GM12878 (cell line): ENCODE data around the gene MTA3. TPM values are rescaled to one million over a fixed set of nuclear protein-coding genes. Genes with fewer than 3 reads are reported as not detected.

Experiments
- ATAC-seq: fragments of 200-7000 bp; cut with Tn5 transposase; 3 replicates; pipeline ENCODE4 v1.9.1; 2020; ENCODE audit warnings: mild to moderate bottlenecking, moderate library complexity
- BruUV-seq: library from RNA; stranded (reverse); fragments of 400-500 nt; replicated peaks from 2 replicates; lab custom pipeline; 2021; lab: Mats Ljungman, UMichigan
- CTCF ChIA-PET: fragments of 300-600 bp; sonication (Branson Sonifier 250); formaldehyde crosslinking; extraction: SDS; loops from one replicate; lab custom pipeline; 2021; ENCODE audit warnings: inconsistent platforms; lab: Yijun Ruan, JAX
- POLR2A ChIA-PET: fragments of 350-600 bp; formaldehyde crosslinking; extraction: SDS; loops from one replicate; lab custom pipeline; 2021; ENCODE audit warnings: inconsistent platforms; lab: Charles Lee
- RAD21 ChIA-PET: fragments of 300-600 bp; sonication (Branson Sonifier 250); formaldehyde crosslinking; loops from one replicate; lab custom pipeline; 2023; ENCODE audit warnings: antibody characterized with exemption; ENCODE audit not compliant: unreplicated experiment; lab: Charles Lee
- SMC1A ChIA-PET: fragments of 300-600 bp; sonication (Branson Sonifier 250); formaldehyde crosslinking; loops from one replicate; lab custom pipeline; 2023; ENCODE audit not compliant: unreplicated experiment, uncharacterized antibody; lab: Charles Lee
- DNase-seq: peaks from one replicate; pipeline ENCODE4 v3.0.0-alpha.2; 2011; ENCODE audit warnings: low read depth, low spot score
- FAIRE-seq: peaks from 3 replicates; lab custom pipeline; 2011; peaks lifted over from hg19 to GRCh38; lab: Jason Lieb, UNC
- H2AFZ ChIP-seq: 2 replicates; pipeline ENCODE4 v1.6.0; 2011; ENCODE audit warnings: low read depth, low read length, control low read depth; ENCODE audit not compliant: control insufficient read depth
- H3K27ac ChIP-seq: 2 replicates; pipeline ENCODE4 v1.5.1; 2011; ENCODE audit warnings: control low read depth; ENCODE audit not compliant: control insufficient read depth, insufficient read depth
- H3K27me3 ChIP-seq, 2 experiments: replicated peaks in 1 of 2; 2 replicates each; pipeline versions ENCODE4 v1.6.0 to v1.6.1; 2011; ENCODE audit warnings: low read length in 1 of 2; ENCODE audit not compliant: control insufficient read depth in 2 of 2, insufficient read depth in 2 of 2
- H3K36me3 ChIP-seq, 2 experiments: 2 replicates each; pipeline ENCODE4 v1.5.1; 2011; ENCODE audit warnings: low read length in 1 of 2; ENCODE audit not compliant: control insufficient read depth in 2 of 2, insufficient read depth in 2 of 2
- H3K4me1 ChIP-seq: 2 replicates; pipeline ENCODE4 v1.6.1; 2011; ENCODE audit warnings: mild to moderate bottlenecking, low read length, moderate library complexity, mixed read lengths; ENCODE audit not compliant: control insufficient read depth, insufficient read depth
- H3K4me2 ChIP-seq: 2 replicates; pipeline ENCODE4 v1.6.0; 2011; ENCODE audit warnings: control low read depth; ENCODE audit not compliant: control insufficient read depth, insufficient read depth
- H3K4me3 ChIP-seq: fragments of 200-600 bp; sonication (generic); 2 replicates; pipeline ENCODE4 v1.5.1; 2016
- H3K79me2 ChIP-seq: 2 replicates; pipeline ENCODE4 v1.6.0; 2011; ENCODE audit warnings: low read length; ENCODE audit not compliant: control insufficient read depth, insufficient read depth
- H3K9ac ChIP-seq: 2 replicates; pipeline ENCODE4 v1.8.0; 2011; ENCODE audit warnings: low read length, control low read depth, mixed read lengths; ENCODE audit not compliant: control insufficient read depth, insufficient read depth
- H3K9me3 ChIP-seq: replicated peaks from 3 replicates; pipeline ENCODE4 v1.5.1; 2011; ENCODE audit warnings: mild to moderate bottlenecking, low read length; ENCODE audit not compliant: control insufficient read depth, insufficient read depth
- H4K20me1 ChIP-seq: 2 replicates; pipeline ENCODE4 v1.6.0; 2011; ENCODE audit not compliant: control insufficient read depth, insufficient read depth
- CBX5 ChIP-seq: sonication (generic); IDR thresholded peaks from 2 replicates; pipeline ENCODE4 v1.6.1; 2016; ENCODE audit warnings: low read depth, moderate library complexity, mild to moderate bottlenecking, inconsistent platforms
- CHD1 ChIP-seq: IDR thresholded peaks from 2 replicates; pipeline ENCODE4 v1.6.1; 2012; ENCODE audit warnings: low read depth, low read length, improper control_type of control experiment
- CREM ChIP-seq: IDR thresholded peaks from 2 replicates; pipeline ENCODE4 v1.6.1; 2014; ENCODE audit warnings: antibody characterized with exemption, low read depth
- EGR1 ChIP-seq, 2 experiments: IDR thresholded peaks; 1 replicate in 1 of 2; 2 replicates in 1 of 2; pipeline ENCODE4 v1.6.1; 2011 to 2012; ENCODE audit warnings: low read depth in 2 of 2, low read length in 2 of 2, borderline replicate concordance in 1 of 2, mild to moderate bottlenecking in 1 of 2, moderate library complexity in 1 of 2
- GABPA ChIP-seq: IDR thresholded peaks from 2 replicates; pipeline ENCODE4 v1.6.1; 2014; ENCODE audit warnings: antibody characterized with exemption, low read depth, mild to moderate bottlenecking, inconsistent platforms
- HCFC1 ChIP-seq: fragments of 150-350 bp; IDR thresholded peaks from 2 replicates; pipeline ENCODE4 v1.6.1; 2014; ENCODE audit warnings: low read length
- MEF2B ChIP-seq: fragments of 450-650 bp; IDR thresholded peaks from 2 replicates; pipeline ENCODE4 v1.6.1; 2018; ENCODE audit warnings: mild to moderate bottlenecking, moderate library complexity; ENCODE audit not compliant: partially characterized antibody, poor library complexity, severe bottlenecking
- MTA2 ChIP-seq: fragments of 450-650 bp; IDR thresholded peaks from 2 replicates; pipeline ENCODE4 v1.6.1; 2016; ENCODE audit warnings: low read depth, mild to moderate bottlenecking, moderate library complexity
- PBX3 ChIP-seq: IDR thresholded peaks from 2 replicates; pipeline ENCODE4 v1.6.1; 2011; ENCODE audit warnings: mild to moderate bottlenecking, low read depth, low read length, moderate library complexity; ENCODE audit not compliant: insufficient replicate concordance
- SREBF2 ChIP-seq: IDR thresholded peaks from 2 replicates; pipeline ENCODE4 v1.6.1; 2012; ENCODE audit warnings: mild to moderate bottlenecking, low read length
- ZNF274 ChIP-seq: IDR thresholded peaks from one replicate; pipeline ENCODE4 v1.8.0; 2011; ENCODE audit not compliant: insufficient read length, insufficient read depth
- ZNF384 ChIP-seq: IDR thresholded peaks from 2 replicates; pipeline ENCODE4 v1.6.1; 2012; ENCODE audit warnings: low read depth, mild to moderate bottlenecking, low read length, improper control_type of control experiment, borderline replicate concordance
- in situ Hi-C: fragments of 300-500 bp; cut with MboI; formaldehyde crosslinking; loops from 9 replicates; pipeline ENCODE4 v1.14.3; 2018; ENCODE audit warnings: mixed read lengths
- intact Hi-C: fragments of 100-400 bp; cut with micrococcal nuclease; formaldehyde crosslinking; loops from one replicate; pipeline ENCODE4 v1.14.2; 2022; ENCODE audit not compliant: unreplicated experiment
- polyA plus RNA-seq, 11 experiments: library from polyadenylated mRNA; depleted of rRNA in 4 of 11; unstranded in 6 of 11; stranded (reverse) in 5 of 11; fragments of >200 nt; fragmentation: Nextera tagmentation in 4 of 11; fragmentation: Illumina TruSeq in 1 of 11; extraction: Ambion mirVana in 4 of 11; extraction: Trizol in 1 of 11; gene quantifications; 1 replicate in 1 of 11; 2 replicates in 10 of 11; pipeline versions ENCODE4 v1.2.1 to v1.2.3, GENCODE V29; 2011 to 2016; ENCODE audit warnings: inconsistent platforms in 2 of 11, missing spikeins in 2 of 11, low read depth in 1 of 11
- total RNA-seq, 4 experiments: library from RNA; depleted of rRNA in 3 of 4; stranded (reverse); fragments of >200 nt in 3 of 4; fragmentation: Illumina TruSeq in 1 of 4; extraction: Trizol in 1 of 4; gene quantifications; 2 replicates each; pipeline versions ENCODE4 v1.2.1 to v1.2.3, GENCODE V29; 2013 to 2021
- TF ChIP-seq, protein P1 (sequence below): IDR thresholded peaks from 2 replicates; pipeline ENCODE4 v1.6.1; 2012; ENCODE audit warnings: low read depth, low read length, improper control_type of control experiment
- TF ChIP-seq, protein P2 (sequence below): IDR thresholded peaks from 2 replicates; pipeline ENCODE4 v1.6.1; 2012; ENCODE audit warnings: mild to moderate bottlenecking, low read depth, low read length

MTA3 gene
- total and polyA plus RNA-seq, 10 of the 15 experiments (the other 5 are each of a cell fraction or from before 2014, with no cell fraction given) = 17.6 to 45.5 (median 26.5) TPM

GRCh38 chr2:42733852-42734251 lies 165.4 kb downstream of the MTA3 start (continued):
- TF ChIP-seq PBX3 (no peak), ZNF384 (no peak), MEF2B (no peak), CBX5 (no peak)
- TF ChIP-seq, all 136 proteins: peak for 0

GRCh38 chr2:42736598-42737322 lies 168.3 kb downstream of the MTA3 start:
- no peak overlapping the region for H3K4me2 ChIP-seq
- no peak overlapping the region for H3K9ac ChIP-seq
- ATAC-seq = no peak
- H3K27me3 ChIP-seq = no peaks in the 10 kb centered on the region
- H3K4me1 ChIP-seq = no peaks in the 10 kb centered on the region
- H3K79me2 ChIP-seq = no peaks in the 10 kb centered on the region
- no peak overlapping the region for H3K4me3 ChIP-seq
- no peak for FAIRE-seq
- SMC1A ChIA-PET = interaction anchor here (1.4 kb wide), 1 partner anchor 8 kb away, joined by 3 read pairs; no protein-coding TSS in a partner anchor
- no peaks in the 10 kb centered on the region for H4K20me1 ChIP-seq
- no peak for DNase-seq
- CTCF ChIA-PET = no interaction called here
- no peak overlapping the region for H2AFZ ChIP-seq
- intact Hi-C loops = no loop called here
- H3K36me3 ChIP-seq = peaks cover 4 to 9% of the 10 kb centered on the region in 2 experiments; a peak in 3 of 4 replicates
- H3K27ac ChIP-seq = no peak overlapping the region
- BruUV-seq = no TSS peak
- H3K9me3 ChIP-seq = peaks cover 1% of the 10 kb centered on the region; the same call in 2 of the 3 replicates
- RAD21 ChIA-PET = no interaction called here
- in situ Hi-C loops = no loop called here
- POLR2A ChIA-PET = no interaction called here
- TF ChIP-seq, protein P1, sequence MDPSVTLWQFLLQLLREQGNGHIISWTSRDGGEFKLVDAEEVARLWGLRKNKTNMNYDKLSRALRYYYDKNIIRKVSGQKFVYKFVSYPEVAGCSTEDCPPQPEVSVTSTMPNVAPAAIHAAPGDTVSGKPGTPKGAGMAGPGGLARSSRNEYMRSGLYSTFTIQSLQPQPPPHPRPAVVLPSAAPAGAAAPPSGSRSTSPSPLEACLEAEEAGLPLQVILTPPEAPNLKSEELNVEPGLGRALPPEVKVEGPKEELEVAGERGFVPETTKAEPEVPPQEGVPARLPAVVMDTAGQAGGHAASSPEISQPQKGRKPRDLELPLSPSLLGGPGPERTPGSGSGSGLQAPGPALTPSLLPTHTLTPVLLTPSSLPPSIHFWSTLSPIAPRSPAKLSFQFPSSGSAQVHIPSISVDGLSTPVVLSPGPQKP = no peak
- no peak for TF ChIP-seq EGR1 (IDR thresholded peaks at IDR 0.05; ENCODE audit: borderline replicate concordance in 1 of 2, low read depth in 2 of 2, low read length in 2 of 2)
- no peak for TF ChIP-seq SREBF2
- TF ChIP-seq CREM = no peak
- TF ChIP-seq GABPA = no peak
- TF ChIP-seq, protein P2, sequence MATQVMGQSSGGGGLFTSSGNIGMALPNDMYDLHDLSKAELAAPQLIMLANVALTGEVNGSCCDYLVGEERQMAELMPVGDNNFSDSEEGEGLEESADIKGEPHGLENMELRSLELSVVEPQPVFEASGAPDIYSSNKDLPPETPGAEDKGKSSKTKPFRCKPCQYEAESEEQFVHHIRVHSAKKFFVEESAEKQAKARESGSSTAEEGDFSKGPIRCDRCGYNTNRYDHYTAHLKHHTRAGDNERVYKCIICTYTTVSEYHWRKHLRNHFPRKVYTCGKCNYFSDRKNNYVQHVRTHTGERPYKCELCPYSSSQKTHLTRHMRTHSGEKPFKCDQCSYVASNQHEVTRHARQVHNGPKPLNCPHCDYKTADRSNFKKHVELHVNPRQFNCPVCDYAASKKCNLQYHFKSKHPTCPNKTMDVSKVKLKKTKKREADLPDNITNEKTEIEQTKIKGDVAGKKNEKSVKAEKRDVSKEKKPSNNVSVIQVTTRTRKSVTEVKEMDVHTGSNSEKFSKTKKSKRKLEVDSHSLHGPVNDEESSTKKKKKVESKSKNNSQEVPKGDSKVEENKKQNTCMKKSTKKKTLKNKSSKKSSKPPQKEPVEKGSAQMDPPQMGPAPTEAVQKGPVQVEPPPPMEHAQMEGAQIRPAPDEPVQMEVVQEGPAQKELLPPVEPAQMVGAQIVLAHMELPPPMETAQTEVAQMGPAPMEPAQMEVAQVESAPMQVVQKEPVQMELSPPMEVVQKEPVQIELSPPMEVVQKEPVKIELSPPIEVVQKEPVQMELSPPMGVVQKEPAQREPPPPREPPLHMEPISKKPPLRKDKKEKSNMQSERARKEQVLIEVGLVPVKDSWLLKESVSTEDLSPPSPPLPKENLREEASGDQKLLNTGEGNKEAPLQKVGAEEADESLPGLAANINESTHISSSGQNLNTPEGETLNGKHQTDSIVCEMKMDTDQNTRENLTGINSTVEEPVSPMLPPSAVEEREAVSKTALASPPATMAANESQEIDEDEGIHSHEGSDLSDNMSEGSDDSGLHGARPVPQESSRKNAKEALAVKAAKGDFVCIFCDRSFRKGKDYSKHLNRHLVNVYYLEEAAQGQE = no peak
- TF ChIP-seq CHD1 = no peak
- TF ChIP-seq MTA2 = no peak
- TF ChIP-seq HCFC1 = no peak
- no peak for TF ChIP-seq ZNF274
